Renal cortex interstitium (tissue), 11 donors: ENCODE measurements around the gene SCNN1B. TPM values are rescaled to one million over a fixed set of nuclear protein-coding genes. Genes with fewer than 3 reads are reported as not detected.
"Not testable (repeated sequence)": the region's sequence is repeated elsewhere in the genome, so short reads cannot be mapped to it uniquely, and the experiment has no call there.

Experiments used
- DNase-seq, 11 donors: peaks; one replicate each; pipeline ENCODE4 v3.0.0-alpha.2; 2013; ENCODE audit warnings: low read depth in 9 of 11, low spot score in 4 of 11; ENCODE audit errors: extremely low read depth in 1 of 11
- polyA plus RNA-seq, 3 donors: library from polyadenylated mRNA; unstranded; fragments of 120-200 nt; gene quantifications; one replicate each; pipeline ENCODE4 v1.2.1, GENCODE V29; 2013; ENCODE audit not compliant: insufficient read length in 3 of 3

Gene SCNN1B
- polyA plus RNA-seq, 3 donors: 11.2 to 21.8 (median 12.3) TPM

DNA sequence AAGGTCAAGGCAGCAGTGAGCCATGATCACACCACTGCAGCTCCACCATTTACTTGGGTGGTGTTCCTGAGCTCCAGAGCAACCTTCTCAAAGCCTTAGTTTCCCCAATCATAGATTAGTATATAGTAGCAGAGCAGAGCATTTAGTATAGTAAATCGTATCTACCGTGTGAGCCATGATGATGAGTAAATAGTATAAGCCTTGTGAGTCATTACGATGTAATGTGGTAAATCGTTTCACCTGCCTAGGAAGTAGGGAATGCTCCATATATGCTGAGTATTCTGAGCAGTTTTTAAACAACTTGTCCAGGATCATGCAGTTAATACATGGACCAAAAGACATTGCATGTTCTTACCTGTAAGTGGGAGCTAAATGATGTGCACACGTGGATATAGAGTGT is 66.4 kb downstream of the SCNN1B start:
- no peak for DNase-seq

DNA sequence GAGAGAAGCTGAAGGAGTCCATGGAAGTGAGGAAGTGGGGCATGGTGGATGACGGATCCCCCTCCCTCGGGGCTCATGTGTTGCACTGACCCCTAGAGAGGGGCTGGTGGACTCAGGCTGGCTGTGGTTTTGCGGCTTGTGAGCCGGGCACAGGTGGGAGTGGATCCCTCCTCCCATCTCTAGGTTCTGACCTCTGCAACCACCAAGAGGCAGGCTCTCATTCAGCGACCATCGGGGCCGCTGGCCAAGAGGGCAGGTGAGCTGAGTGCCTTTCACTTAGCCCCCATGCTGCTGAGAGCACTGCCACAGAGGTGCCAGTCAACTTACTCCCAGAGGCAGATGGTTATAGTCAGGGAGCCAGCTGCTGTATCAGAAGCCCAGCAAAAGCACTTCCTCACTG is 67.3 kb downstream of the SCNN1B start:
- DNase-seq: no peak

DNA sequence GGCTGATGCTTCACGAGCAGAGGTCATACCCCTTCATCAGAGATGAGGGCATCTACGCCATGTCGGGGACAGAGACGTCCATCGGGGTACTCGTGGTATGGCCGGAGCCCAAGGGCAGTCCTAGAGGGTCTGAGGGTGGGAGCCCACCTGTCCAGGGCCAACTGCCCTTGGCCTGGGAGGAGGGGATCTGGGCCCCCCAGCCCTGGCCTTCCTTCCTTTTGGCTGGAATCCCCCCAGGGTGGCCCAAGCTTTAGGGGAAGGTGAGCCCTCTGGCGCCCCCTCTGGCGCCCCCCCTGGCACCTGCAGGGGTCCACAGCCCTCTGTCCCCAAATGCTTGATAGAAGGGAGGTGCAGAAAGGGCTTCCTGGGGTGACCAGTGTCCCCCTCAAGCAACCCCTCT is 69.3 kb downstream of the SCNN1B start:
- DNase-seq: no peak

DNA sequence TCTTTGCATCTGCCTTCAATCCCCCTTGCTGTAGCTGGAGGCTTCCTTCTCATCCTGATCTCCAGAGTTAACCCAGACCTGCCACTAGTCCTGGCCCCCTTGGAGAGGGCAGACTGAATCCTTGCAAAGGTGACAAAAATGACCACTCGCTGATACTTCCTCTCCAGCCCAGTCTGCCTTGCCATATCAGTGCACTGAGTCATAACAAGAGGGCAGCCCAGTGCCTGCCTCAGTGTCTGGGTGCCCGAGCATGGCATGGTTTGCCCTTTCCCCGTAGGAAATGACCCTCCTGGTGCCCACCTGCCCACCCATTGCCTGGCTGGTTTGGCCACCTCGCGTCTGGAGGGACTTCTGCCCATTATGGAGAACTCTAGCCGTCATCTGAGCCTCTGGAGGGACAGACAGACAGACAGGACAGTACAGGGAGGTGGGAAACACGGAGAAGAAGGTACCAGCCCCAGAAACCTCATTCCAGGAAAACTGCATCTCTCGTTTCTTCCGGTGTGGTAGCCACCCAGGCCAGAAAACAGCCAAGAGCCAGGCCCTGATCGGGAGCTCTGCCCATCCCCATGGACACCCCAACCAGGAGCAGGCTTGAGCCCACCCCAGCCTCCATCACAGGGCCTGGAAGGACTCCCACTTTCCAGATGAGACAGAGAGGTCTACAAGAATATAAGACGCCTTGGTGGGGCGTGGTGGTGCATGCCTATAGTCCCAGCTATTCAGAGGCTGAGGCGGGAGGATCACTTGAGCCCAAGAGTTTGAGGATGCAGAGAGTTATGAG is 71.5 kb downstream of the SCNN1B start:
- DNase-seq: no peak

DNA sequence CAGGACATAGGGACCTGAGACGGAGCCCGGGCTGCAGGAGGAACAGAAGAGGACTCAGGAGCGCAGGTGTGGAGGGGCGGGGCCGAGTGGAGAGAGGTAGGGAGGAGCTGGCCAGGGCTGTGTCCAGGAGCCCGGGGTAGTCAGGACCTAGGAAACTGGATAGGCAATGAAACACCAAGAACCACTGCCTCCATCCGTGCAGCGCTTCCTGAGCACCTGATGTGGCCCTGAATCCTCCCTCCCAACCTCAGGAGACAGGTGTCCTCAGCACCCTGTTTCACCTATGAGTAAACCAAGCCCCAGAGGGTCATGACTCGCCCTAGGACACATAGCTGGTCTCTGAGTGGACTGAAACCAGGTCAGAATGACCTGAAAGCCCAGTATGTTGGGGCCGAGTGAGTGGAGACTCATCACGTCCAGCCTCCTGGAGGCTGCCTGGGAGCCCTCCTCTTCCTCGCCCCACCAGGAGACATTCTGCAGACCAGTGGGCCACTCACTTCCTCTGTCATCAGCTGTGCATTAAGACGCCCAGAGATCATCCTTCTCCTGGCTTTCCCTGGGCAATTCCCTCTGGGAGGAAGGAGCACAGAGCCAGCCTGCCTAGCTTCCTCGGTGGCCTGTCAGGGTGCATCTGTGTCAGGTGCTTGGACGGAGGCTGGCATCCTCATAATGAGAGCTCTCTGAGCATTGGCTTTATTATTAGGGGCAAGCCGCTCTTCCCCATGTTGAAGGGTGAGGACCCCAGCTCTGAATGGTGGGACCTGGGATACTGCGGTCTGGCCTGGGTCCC is 72.8 kb downstream of the SCNN1B start:
- no peak for DNase-seq

DNA sequence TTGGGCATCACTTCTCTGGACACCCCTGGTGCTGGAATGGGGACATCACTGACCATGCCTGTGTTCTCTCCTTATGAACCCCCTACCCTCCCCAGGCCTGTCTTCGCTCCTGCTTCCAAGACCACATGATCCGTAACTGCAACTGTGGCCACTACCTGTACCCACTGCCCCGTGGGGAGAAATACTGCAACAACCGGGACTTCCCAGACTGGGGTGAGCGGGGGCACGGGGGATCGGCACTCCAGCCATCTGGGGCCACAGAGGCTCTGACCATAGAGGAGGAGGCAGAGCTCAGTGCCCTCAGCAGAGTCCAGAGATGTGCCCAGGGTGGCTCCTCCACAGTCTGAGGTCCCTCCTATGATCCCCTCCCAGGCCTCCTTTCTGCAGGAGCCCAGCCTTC is 73.5 kb downstream of the SCNN1B start:
- no peak for DNase-seq

DNA sequence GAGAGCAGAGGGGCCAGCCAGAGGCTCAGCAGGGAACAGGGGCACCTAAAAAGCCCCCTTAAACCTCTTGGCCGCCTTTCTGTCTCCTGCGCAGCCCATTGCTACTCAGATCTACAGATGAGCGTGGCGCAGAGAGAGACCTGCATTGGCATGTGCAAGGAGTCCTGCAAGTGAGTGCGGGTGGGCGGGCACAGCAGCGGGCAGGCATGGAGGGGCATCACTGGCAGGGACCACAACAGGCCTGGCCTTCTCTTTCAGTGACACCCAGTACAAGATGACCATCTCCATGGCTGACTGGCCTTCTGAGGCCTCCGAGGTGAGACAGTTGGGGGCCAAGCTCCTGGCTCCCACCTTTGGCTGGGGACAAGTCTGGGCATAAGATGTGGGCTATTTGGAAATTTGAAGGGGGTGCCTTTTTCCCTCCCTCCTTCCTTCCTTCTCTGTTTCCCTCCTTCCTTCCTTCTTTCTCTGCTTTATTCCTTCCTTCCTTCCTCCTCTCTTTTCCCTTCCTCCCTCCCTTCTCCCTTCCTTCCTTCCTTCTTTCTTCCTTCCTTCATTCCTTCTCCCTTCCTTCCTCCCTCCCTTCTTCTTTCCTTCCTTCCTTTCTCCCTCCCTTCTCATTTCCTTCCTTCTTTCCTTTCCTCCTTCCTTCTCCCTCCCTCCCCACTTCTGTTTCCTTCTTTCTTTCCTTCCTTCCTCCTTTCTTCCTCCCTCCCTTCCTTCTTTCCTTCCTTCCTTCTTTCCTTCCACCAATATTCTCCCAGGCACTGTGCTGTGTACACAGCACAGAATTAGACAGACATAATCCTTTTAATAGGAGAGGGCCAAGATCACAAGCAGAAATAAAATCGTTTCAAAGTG is 75.2 kb downstream of the SCNN1B start:
- DNase-seq: no peak

DNA sequence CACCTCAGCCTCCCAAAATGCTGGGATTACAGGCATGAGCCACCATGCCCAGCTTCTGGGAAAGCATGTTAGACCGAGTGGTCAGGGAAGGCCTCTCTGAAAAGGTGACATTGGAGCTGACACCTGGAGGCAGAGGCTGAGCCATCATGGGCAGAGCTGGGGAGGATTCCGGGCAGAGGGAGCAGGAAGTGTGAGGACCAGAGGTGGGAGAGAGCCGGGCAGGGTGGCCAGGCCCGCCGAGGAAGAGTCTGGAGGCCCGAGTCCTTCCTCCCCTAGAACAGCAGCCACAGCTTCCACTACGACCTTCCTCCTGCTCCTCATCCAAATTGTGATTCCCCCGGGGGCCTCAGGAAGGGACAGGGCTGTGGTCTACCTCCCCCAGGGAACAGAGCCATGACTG is 76.2 kb downstream of the SCNN1B start:
- no peak for DNase-seq

DNA sequence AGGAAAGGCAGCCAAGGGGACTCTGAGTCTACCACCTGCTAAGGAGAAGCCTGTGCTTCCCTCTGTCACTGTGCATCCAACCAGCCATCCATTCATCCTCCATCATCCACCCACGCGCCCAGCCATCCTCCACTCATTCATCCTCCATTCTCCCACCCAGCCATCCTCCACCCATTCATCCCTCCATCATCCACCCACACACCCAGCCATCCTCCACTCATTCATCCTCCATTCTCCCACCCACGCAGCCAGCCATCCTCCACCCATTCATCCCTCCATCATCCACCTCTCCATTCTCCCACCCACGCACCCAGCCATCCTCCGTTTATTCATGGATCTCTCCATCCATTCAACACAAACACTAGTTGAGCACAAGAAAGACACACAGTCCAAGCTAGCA is 76.8 kb downstream of the SCNN1B start:
- no peak for DNase-seq

DNA sequence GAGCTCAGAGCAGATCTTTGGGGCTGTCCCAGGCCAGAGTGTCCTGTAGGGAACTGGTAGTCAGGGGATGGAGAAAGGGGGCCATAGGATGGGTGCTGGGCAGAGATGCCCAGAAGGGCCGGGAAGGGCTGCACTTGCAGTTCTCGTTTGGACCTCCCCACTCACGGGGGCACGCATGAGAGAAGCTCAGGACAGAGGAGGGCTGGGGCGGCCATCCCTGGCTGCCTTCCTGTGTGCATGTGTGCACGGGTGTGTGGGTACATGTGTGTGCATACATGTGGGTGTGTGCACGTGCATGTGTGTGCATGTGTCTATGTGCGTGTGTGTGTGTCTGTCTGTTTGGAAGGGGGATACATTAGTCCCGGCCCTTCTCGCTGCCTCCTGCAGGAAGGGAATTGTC is 77.6 kb downstream of the SCNN1B start:
- no peak for DNase-seq

DNA sequence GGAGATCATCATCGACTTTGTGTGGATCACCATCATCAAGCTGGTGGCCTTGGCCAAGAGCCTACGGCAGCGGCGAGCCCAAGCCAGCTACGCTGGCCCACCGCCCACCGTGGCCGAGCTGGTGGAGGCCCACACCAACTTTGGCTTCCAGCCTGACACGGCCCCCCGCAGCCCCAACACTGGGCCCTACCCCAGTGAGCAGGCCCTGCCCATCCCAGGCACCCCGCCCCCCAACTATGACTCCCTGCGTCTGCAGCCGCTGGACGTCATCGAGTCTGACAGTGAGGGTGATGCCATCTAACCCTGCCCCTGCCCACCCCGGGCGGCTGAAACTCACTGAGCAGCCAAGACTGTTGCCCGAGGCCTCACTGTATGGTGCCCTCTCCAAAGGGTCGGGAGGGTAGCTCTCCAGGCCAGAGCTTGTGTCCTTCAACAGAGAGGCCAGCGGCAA is 78.4 kb downstream of the SCNN1B start:
- DNase-seq: no peak

DNA sequence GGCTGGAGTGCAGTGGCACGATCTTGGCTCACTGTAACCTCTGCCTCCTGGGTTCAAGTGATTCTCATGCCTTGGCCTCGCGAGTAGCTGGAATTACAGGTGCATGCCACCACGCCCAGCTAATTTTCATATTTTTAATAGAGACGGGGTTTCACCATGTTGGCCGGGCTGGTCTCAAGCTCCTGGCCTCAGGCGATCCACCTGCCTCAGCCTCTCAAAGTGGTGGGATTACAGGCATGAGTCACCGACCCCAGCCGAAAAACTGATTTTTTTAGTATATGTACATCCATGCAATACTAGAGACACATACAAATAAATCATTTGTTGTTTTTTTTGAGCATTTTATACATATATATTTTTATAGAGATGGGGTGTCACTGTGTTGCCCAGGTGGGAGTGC is 79.6 kb downstream of the SCNN1B start:
- not testable (repeated sequence) for DNase-seq

DNA sequence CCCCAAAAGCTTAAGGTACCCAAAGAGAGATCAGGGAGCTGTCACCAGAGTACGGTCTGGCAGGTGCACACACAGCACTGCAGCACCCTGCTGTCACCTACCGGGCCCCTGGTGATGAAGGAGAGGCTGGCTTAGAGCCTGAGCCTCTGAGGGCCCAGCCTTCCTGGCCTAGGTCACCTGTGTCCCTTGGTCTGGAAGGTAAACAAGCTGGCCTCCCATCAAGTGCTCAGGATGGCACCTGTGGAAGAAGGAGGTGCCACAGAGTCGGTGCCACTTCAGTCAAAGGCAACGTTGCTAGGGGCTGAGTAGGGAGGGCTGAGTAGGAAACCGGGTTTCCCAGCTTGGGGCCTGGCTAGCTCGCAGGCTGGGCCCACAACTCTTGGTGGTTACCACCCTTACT is 80.2 kb downstream of the SCNN1B start:
- DNase-seq: no peak

DNA sequence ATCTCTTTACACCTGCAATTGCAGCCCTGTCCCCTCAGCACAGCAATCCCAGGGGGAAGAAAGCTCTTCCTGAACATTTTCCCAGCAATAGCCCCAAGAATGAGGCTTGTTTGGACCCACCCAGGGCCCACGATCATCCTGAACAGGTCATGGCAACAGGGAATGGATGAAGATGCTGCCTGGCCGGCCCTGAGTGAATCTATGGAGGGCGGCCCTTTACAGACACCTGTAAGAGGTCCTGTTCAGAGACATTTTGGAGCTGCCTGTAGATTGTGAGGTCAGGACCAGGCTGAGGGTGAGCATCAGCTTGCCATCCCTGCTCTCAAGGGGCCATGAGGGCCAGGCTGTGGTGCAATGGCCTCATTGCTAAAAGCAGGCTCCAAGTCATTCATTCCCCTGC is 81.8 kb downstream of the SCNN1B start:
- no peak for DNase-seq

DNA sequence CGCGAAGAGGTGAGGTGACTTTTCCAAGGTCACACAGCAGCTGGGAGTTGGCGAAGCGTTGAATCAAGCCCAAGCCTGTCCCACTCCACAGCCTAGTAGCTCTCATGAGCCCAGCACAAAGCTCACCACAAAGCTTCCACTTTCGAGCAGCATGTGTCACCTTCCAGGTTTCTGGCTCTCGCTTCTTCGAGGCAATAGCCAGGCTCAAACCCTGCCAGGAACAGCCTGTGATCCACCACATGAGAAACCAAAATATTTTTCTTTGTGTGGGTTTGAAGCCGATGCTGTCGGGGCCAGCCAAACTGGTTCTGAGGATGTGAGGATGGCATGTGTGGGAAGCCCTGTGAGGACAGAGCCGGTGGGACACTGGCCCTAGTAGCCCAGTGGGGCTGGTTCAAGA is 82.8 kb downstream of the SCNN1B start:
- no peak for DNase-seq

DNA sequence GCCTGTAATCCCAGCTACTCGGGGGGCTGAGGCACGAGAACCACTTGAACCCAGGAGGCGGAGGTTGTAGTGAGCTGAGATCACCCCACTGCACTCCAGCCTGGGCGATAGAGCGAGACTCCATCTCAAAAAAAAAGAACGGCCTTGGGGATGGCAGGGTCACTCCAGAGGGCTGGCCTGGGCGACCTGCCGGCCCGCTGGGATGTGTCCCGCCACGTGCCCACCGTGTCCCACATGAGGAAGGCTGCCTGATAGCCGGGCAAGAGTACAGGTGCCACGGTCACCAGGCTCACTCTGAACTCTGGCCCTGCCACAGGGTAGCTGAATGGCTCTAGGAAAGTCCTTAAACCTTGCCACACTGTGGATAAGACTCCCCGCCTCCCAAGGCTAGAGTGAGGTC is 83.3 kb downstream of the SCNN1B start:
- no peak for DNase-seq

DNA sequence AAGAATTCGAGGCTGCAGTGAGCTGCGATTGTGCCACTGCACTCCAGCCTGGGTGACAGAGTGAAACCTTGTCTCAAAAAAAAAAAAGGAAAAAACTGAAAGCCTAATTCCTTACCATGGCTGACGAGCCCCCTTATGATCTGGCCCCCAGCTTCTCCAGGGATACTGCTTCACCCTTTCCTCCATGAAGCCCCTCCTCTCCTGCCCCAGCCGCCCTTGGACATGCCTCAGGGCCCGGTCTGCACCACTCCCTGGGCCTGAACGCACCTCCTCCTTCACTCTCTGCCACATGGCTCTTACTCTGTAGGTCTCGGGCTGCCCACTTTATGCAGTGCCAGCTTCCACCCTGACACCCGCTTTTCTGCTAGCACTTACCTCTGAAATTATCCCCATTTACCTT is 85.6 kb downstream of the SCNN1B start:
- DNase-seq: no peak

DNA sequence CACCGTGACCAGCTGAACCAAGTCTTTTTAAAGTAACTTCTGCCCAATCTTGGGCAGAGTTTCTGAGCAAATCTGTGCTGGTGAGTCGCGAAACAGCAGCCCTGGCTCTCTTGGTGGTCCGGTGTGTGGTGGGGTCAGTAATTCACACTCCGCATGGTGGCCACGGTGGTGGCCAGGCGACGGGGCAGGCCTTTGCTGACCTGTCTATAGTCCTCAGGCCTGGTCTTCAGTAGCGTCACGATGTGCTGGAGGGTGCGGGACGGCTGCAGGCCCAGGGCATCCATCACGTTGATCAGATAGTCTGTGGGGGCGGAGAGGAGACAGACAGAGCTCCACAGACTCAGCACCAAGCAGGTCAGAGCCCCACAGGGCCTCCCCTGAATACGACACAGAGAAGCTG is 86.7 kb downstream of the SCNN1B start:
- no peak for DNase-seq

DNA sequence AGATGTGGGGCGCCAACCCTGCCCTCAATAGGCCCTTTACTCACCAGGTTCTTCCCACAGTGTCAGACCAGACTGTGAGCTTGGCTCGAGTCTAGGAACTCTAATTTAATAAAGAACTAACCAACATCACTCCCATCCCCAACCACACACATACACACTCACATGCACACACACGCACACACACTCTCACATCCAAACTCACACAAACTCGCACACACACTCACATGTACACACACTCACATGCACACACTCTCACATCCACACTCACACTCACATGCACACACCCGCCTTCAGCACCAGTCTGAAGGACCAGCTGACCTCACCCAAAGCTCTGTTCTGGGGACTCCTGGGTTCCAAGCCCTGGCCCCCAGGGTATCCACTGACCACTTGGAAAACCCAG is 87.1 kb downstream of the SCNN1B start:
- no peak for DNase-seq

DNA sequence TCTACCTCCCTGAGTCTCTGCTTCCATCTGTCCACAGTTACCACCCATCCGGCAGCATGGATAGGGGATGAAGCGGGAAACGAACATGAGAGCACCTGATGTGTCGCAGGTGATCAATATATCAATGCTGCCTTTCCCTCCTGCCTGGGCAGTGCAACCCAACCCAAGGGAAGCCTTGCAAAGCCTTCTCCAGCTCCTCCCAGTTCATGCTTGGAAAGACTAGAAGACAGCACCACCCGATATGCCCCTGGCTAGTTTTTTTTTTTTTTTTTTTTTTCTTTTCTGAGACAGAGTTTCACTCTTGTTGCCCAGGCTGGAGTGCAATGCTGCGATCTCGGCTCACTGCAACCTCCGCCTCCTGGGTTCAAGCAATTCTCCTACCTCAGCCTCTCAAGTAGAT is 87.8 kb downstream of the SCNN1B start:
- DNase-seq: not testable (repeated sequence)
